Stimulated activated naive CD8-positive, alpha-beta T cell treated with anti-CD3 and anti-CD28 coated beads, Interleukin-15, amount 100 ng/mL, for 72 hours (primary cell): ENCODE measurements around the gene LCP1.
A peak's percentile ranks its signal among the peaks of the same experiment; 100 is the strongest.

Experiments used
- ATAC-seq: fragments of 150-1000 bp; cut with Tn5 transposase; 2 replicates; pipeline ENCODE4 v1.10.0; 2021; ENCODE audit warnings: mild to moderate bottlenecking, moderate library complexity
- DNase-seq, 2 donors: peaks; one replicate each; pipeline ENCODE4 v3.0.0; 2021 to 2022
- H3K27ac Mint-ChIP-seq, 2 donors: one replicate each; pipeline ENCODE4 v1.8.0; 2022; ENCODE audit warnings: mild to moderate bottlenecking in 2 of 2, mixed read lengths in 2 of 2, moderate library complexity in 2 of 2
- H3K27me3 Mint-ChIP-seq: one replicate; pipeline ENCODE4 v1.8.0; 2022; ENCODE audit warnings: mixed read lengths
- H3K4me1 Mint-ChIP-seq: one replicate; pipeline ENCODE4 v1.8.0; 2022; ENCODE audit warnings: mild to moderate bottlenecking, mixed read lengths
- H3K4me3 Mint-ChIP-seq, 2 donors: one replicate each; pipeline ENCODE4 v1.8.0; 2022; ENCODE audit warnings: mild to moderate bottlenecking in 2 of 2, mixed read lengths in 2 of 2, moderate library complexity in 1 of 2
- H3K9me3 Mint-ChIP-seq, 2 donors: one replicate each; pipeline ENCODE4 v1.8.0; 2022; ENCODE audit warnings: mixed read lengths in 2 of 2

The LCP1 gene

GRCh38 chr13:46197299-46198048 is 15.5 kb upstream of the LCP1 start:
- no peak overlapping the region for H3K27ac Mint-ChIP-seq
- no peak for ATAC-seq
- H3K4me1 Mint-ChIP-seq: peaks cover 28% of the 10 kb centered on the region
- no peak for DNase-seq
- no peaks in the 10 kb centered on the region for H3K9me3 Mint-ChIP-seq
- H3K4me3 Mint-ChIP-seq: no peak overlapping the region
- no peaks in the 10 kb centered on the region for H3K27me3 Mint-ChIP-seq

GRCh38 chr13:46195016-46195415 is 13.0 kb upstream of the LCP1 start:
- Mint-ChIP-seq H3K27ac (no peak overlapping the region), H3K4me3 (no peak overlapping the region), H3K4me1 (peaks cover 7% of the 10 kb centered on the region), H3K9me3 (no peaks in the 10 kb centered on the region), H3K27me3 (no peaks in the 10 kb centered on the region)
- ATAC-seq (no peak), DNase-seq (no peak)

GRCh38 chr13:46192412-46192811 is 10.4 kb upstream of the LCP1 start:
- Mint-ChIP-seq H3K9me3 (no peaks in the 10 kb centered on the region), H3K27me3 (no peaks in the 10 kb centered on the region), H3K4me1 (no peaks in the 10 kb centered on the region), H3K4me3 (no peak overlapping the region), H3K27ac (no peak overlapping the region)
- DNase-seq (no peak), ATAC-seq (no peak)

GRCh38 chr13:46185634-46186033 is 3.7 kb upstream of the LCP1 start:
- no peak for ATAC-seq

GRCh38 chr13:46184277-46184699 is 2.3 kb upstream of the LCP1 start:
- H3K4me3 Mint-ChIP-seq: peak overlapping the region; percentile 93 to 95
- H3K27ac Mint-ChIP-seq: peak overlapping the region; percentile 80 to 84
- peak; percentile 72 to 79 for DNase-seq
- no peaks in the 10 kb centered on the region for H3K9me3 Mint-ChIP-seq
- no peaks in the 10 kb centered on the region for H3K27me3 Mint-ChIP-seq
- peak; percentile 72 for ATAC-seq
- peaks cover 31% of the 10 kb centered on the region for H3K4me1 Mint-ChIP-seq

More at GRCh38 chr13:46185634-46186033, 3.7 kb upstream of the LCP1 start:
- Mint-ChIP-seq H3K4me3 (no peak overlapping the region), H3K27ac (no peak overlapping the region), H3K27me3 (no peaks in the 10 kb centered on the region), H3K9me3 (no peaks in the 10 kb centered on the region), H3K4me1 (peaks cover 31% of the 10 kb centered on the region)
- no peak for DNase-seq

- Mint-ChIP-seq H3K4me1 (peaks cover 33% of the 10 kb centered on the region), H3K27ac (peak overlapping the region; percentile 97), H3K27me3 (no peaks in the 10 kb centered on the region), H3K9me3 (no peaks in the 10 kb centered on the region), H3K4me3 (peak overlapping the region; percentile 93 to 95)
- no peak for DNase-seq
- no peak for ATAC-seq
These were observed 1.3 kb upstream of the LCP1 start for GRCh38 chr13:46183018-46183946.

- ATAC-seq (peak; percentile 2), DNase-seq (no peak)
- H3K4me3 Mint-ChIP-seq: peak overlapping the region; percentile 93 to 95
- H3K9me3 Mint-ChIP-seq: no peaks in the 10 kb centered on the region
- H3K27ac Mint-ChIP-seq: peak overlapping the region; percentile 97
- peaks cover 41% of the 10 kb centered on the region for H3K4me1 Mint-ChIP-seq
- no peaks in the 10 kb centered on the region for H3K27me3 Mint-ChIP-seq
These were observed 507 bp upstream of the LCP1 start for GRCh38 chr13:46182491-46182877.

- no peak for DNase-seq
- Mint-ChIP-seq H3K4me1 (peaks cover 50% of the 10 kb centered on the region), H3K27me3 (no peaks in the 10 kb centered on the region), H3K4me3 (peak overlapping the region; percentile 93 to 95), H3K9me3 (no peaks in the 10 kb centered on the region), H3K27ac (peak overlapping the region; percentile 97)
- no peak for ATAC-seq
These were observed 569 bp downstream of the LCP1 start for GRCh38 chr13:46181377-46181839.

GRCh38 chr13:46179969-46180763 is 1.8 kb downstream of the LCP1 start:
- no peaks in the 10 kb centered on the region for H3K27me3 Mint-ChIP-seq
- peak overlapping the region; percentile 93 to 95 for H3K4me3 Mint-ChIP-seq
- no peak for DNase-seq
- H3K27ac Mint-ChIP-seq: peak overlapping the region; percentile 90 to 95
- no peaks in the 10 kb centered on the region for H3K9me3 Mint-ChIP-seq
- no peak for ATAC-seq
- peaks cover 58% of the 10 kb centered on the region for H3K4me1 Mint-ChIP-seq

GRCh38 chr13:46179491-46179908 is 2.5 kb downstream of the LCP1 start:
- DNase-seq: peak; percentile 70 to 81
- no peaks in the 10 kb centered on the region for H3K9me3 Mint-ChIP-seq
- peak overlapping the region; percentile 70 to 95 for H3K4me3 Mint-ChIP-seq
- H3K4me1 Mint-ChIP-seq: peaks cover 58% of the 10 kb centered on the region
- ATAC-seq: no peak
- no peaks in the 10 kb centered on the region for H3K27me3 Mint-ChIP-seq
- H3K27ac Mint-ChIP-seq: peak overlapping the region; percentile 90 to 97

- Mint-ChIP-seq H3K27me3 (no peaks in the 10 kb centered on the region), H3K4me1 (peaks cover 57% of the 10 kb centered on the region), H3K4me3 (peak overlapping the region; percentile 70 to 95), H3K9me3 (no peaks in the 10 kb centered on the region), H3K27ac (peak overlapping the region; percentile 90 to 97)
- ATAC-seq (no peak), DNase-seq (no peak)
These were observed 3.2 kb downstream of the LCP1 start for GRCh38 chr13:46178821-46179220.

GRCh38 chr13:46178143-46178542 is 3.8 kb downstream of the LCP1 start:
- Mint-ChIP-seq H3K4me3 (peak overlapping the region; percentile 56 to 95), H3K27ac (peak overlapping the region; percentile 0 to 97), H3K9me3 (no peaks in the 10 kb centered on the region), H3K27me3 (no peaks in the 10 kb centered on the region), H3K4me1 (peaks cover 57% of the 10 kb centered on the region)
- ATAC-seq (no peak), DNase-seq (no peak)

GRCh38 chr13:46176756-46177155 is 5.2 kb downstream of the LCP1 start:
- ATAC-seq: peak; percentile 2
- H3K4me3 Mint-ChIP-seq: peak overlapping the region; percentile 56 to 95
- H3K27me3 Mint-ChIP-seq: no peaks in the 10 kb centered on the region

GRCh38 chr13:46173656-46174055 is 8.3 kb downstream of the LCP1 start:
- Mint-ChIP-seq H3K9me3 (no peaks in the 10 kb centered on the region), H3K4me3 (peak overlapping the region; percentile 73 to 95), H3K27me3 (no peaks in the 10 kb centered on the region)

More at GRCh38 chr13:46176756-46177155, 5.2 kb downstream of the LCP1 start:
- Mint-ChIP-seq H3K27ac (peak overlapping the region; percentile 95 to 97), H3K4me1 (peaks cover 63% of the 10 kb centered on the region), H3K9me3 (no peaks in the 10 kb centered on the region)
- DNase-seq: no peak

GRCh38 chr13:46172531-46172991 is 9.4 kb downstream of the LCP1 start:
- H3K27me3 Mint-ChIP-seq: no peaks in the 10 kb centered on the region
- peak overlapping the region; percentile 73 to 95 for H3K4me3 Mint-ChIP-seq
- H3K4me1 Mint-ChIP-seq: peaks cover 96% of the 10 kb centered on the region
- ATAC-seq (peak; percentile 73), DNase-seq (peak; percentile 41 to 73)
- peak overlapping the region; percentile 4 to 96 for H3K27ac Mint-ChIP-seq
- no peaks in the 10 kb centered on the region for H3K9me3 Mint-ChIP-seq

More at GRCh38 chr13:46173656-46174055, 8.3 kb downstream of the LCP1 start:
- DNase-seq: peak in 1 of 2 donors; percentile 69
- Mint-ChIP-seq H3K27ac (peak overlapping the region; percentile 61 to 96), H3K4me1 (peaks cover 94% of the 10 kb centered on the region)
- peak; percentile 78 for ATAC-seq
